OCI-LY7 (cell line): ENCODE results near the gene ELAVL2.

Source experiments
- CTCF ChIP-seq: fragments of 200-600 bp; sonication (generic); conservative IDR thresholded peaks from 2 replicates; pipeline ENCODE4 v1.5.1; 2014; ENCODE audit warnings: mild to moderate bottlenecking, antibody characterized with exemption, low read length, moderate library complexity, mixed read lengths
- EZH2phosphoT487 ChIP-seq: fragments of 200-600 bp; sonication (generic); IDR thresholded peaks from 2 replicates; pipeline ENCODE4 v1.6.1; 2018; ENCODE audit warnings: low read depth, borderline replicate concordance, mild to moderate bottlenecking, mixed run types, antibody characterized with exemption, low read length, moderate library complexity, mixed read lengths

- TF ChIP-seq CTCF (no peak), EZH2phosphoT487 (no peak)
Measured at GRCh38 chr9:23663125-23663524, 162.9 kb downstream of the ELAVL2 start.
